RWPE1 (cell line): Measurements from ENCODE around the gene HERC6.
"Not testable (repeated sequence)": the region's sequence is repeated elsewhere in the genome, so short reads cannot be mapped to it uniquely, and the experiment has no call there.

Experiments used
- CTCF ChIA-PET: fragments of 350-600 bp; sonication (Branson Sonifier 250); formaldehyde crosslinking; extraction: SDS; loops from one replicate; lab custom pipeline; 2021; lab: Yijun Ruan, JAX
- POLR2A ChIA-PET: fragments of 400-600 bp; formaldehyde crosslinking; extraction: SDS; loops from one replicate; lab custom pipeline; 2020; ENCODE audit warnings: antibody characterized with exemption; ENCODE audit not compliant: low non-redundant PET; lab: Yijun Ruan, JAX
- DNase-seq: peaks from one replicate; pipeline ENCODE4 v3.0.0; 2012; ENCODE audit warnings: low spot score
- H3K27ac ChIP-seq: fragments of 450-650 bp; 2 replicates; pipeline ENCODE4 v1.5.1; 2017
- TF ChIP-seq, protein P1 (sequence below): fragments of 450-650 bp; conservative IDR thresholded peaks from 2 replicates; pipeline ENCODE4 v1.5.1; 2017; ENCODE audit warnings: low read depth, mild to moderate bottlenecking

The HERC6 gene

DNA sequence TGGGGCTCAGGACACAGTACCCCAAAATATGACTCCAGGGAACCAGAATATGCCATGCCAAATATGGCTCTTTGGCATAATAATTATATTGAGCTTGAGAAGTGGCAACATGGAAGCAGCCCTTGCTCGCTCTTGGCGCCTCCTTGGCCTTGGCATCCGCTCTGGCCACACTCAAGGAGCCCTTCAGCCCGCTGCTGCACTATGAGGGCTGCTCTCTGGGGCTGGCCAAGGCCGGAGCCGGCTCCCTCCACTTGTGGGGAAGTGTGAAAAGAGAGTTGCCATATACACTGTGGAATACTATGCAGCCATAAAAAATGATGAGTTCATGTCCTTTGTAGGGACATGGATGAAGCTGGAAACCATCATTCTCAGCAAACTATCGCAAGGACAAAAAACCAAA, 18.4 kb upstream of the HERC6 start:
- ChIA-PET CTCF (interaction anchor here (0.6 kb wide), 1 partner anchor 456 kb away, joined by 3 read pairs; no protein-coding TSS in a partner anchor), POLR2A (no interaction called here)
- no peak overlapping the region for H3K27ac ChIP-seq
- no peak for DNase-seq
- TF ChIP-seq, protein P1, sequence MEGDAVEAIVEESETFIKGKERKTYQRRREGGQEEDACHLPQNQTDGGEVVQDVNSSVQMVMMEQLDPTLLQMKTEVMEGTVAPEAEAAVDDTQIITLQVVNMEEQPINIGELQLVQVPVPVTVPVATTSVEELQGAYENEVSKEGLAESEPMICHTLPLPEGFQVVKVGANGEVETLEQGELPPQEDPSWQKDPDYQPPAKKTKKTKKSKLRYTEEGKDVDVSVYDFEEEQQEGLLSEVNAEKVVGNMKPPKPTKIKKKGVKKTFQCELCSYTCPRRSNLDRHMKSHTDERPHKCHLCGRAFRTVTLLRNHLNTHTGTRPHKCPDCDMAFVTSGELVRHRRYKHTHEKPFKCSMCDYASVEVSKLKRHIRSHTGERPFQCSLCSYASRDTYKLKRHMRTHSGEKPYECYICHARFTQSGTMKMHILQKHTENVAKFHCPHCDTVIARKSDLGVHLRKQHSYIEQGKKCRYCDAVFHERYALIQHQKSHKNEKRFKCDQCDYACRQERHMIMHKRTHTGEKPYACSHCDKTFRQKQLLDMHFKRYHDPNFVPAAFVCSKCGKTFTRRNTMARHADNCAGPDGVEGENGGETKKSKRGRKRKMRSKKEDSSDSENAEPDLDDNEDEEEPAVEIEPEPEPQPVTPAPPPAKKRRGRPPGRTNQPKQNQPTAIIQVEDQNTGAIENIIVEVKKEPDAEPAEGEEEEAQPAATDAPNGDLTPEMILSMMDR = no peak

DNA sequence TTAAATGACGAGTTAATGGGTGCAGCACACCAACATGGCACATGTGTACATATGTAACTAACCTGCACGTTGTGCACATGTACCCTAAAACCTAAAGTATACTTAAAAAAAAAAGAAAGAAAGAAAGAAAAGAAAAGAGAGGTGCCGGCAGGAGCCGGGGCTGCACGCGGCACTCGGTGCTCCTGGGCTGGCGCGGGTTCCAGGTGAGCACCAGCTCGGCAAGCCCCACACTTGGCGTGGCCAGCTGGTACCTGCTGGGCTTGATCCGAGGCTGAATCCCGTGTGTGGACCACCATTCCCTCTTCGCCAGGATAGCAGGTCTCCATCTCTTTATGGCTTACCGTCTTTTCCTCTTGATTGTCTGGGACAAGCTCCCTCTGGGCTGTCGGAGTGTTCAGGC, 17.9 kb upstream of the HERC6 start:
- ChIA-PET CTCF (interaction anchor here (0.6 kb wide), 1 partner anchor 455 kb away, joined by 3 read pairs; no protein-coding TSS in a partner anchor), POLR2A (no interaction called here)
- no peak overlapping the region for H3K27ac ChIP-seq
- TF ChIP-seq, protein P1 = no peak
- no peak for DNase-seq

DNA sequence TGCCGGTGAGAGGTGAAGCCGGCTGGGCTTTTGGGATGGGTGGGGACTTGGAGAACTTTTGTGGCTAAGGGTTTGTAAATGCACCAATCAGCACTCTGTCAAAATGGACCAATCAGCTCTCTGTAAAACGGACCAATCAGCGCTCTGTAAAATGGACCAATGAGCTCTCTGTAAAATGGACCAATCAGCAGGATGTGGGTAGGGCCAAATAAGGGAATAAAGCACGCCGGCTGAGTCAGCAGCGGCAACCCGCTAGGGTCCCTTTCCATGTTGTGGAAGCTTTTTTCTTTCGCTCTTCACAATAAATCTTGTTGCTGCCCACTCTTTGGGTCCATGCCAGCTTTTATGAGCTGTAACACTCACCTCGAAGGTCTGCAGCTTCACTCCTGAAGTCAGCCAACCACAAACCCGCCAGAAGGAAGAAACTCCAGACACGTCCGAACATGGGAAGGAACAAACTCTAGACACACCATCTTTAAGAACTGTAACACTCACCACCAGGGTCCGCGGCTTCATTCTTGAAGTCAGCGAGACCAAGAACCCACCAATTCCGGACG, 17.4 kb upstream of the HERC6 start:
- CTCF ChIA-PET, H3K27ac ChIP-seq, POLR2A ChIA-PET, DNase-seq: not testable (repeated sequence)

DNA sequence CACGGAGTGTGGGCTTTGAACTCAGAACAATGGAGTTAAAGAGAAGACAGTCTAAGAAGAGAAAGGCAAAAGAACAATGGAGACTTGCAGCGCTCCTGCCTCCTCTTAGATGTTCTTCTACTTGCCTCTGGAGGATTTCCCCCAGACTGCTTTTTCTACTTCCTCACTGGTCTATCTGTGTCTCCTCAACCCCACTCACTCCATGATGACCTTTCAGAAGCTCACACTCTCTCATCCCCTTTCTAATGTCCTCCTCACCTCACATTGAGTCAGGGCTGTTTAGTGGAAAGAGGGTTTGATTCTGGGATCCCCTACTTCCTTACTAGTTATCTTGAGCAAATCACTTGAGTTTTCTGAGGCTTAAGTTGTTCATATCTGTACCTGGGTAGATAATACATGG, 12.2 kb upstream of the HERC6 start:
- TF ChIP-seq, protein P1 = no peak
- CTCF ChIA-PET = interaction anchor here (1.2 kb wide), 1 partner anchor 147 kb away, joined by 4 read pairs; no protein-coding TSS in a partner anchor
- no peak for DNase-seq
- no peak overlapping the region for H3K27ac ChIP-seq
- POLR2A ChIA-PET = no interaction called here

DNA sequence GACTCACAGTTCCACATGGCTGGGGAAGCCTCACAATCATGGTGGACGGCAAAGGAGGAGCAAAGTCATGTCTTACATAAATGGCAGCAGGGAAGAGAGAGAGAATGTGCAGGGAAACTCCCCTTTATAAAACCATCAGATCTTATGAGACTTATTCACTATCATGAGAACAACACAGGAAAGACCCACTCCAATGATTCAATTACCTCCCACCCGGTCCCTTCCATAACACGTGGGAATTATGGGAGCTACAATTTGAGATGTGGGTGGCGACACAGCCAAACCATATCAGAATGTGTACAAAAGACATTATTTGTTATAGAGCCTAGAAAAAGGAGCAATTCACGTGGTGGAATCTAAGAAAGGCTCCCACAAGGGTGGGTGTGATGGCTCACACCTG, 10.8 kb upstream of the HERC6 start:
- TF ChIP-seq, protein P1 = no peak
- no peak overlapping the region for H3K27ac ChIP-seq
- DNase-seq = no peak
- CTCF ChIA-PET = interaction anchor here (0.5 to 0.7 kb wide), 3 partner anchors 375 to 1460 kb away, joined by 3 read pairs; no protein-coding TSS in a partner anchor
- POLR2A ChIA-PET = no interaction called here

DNA sequence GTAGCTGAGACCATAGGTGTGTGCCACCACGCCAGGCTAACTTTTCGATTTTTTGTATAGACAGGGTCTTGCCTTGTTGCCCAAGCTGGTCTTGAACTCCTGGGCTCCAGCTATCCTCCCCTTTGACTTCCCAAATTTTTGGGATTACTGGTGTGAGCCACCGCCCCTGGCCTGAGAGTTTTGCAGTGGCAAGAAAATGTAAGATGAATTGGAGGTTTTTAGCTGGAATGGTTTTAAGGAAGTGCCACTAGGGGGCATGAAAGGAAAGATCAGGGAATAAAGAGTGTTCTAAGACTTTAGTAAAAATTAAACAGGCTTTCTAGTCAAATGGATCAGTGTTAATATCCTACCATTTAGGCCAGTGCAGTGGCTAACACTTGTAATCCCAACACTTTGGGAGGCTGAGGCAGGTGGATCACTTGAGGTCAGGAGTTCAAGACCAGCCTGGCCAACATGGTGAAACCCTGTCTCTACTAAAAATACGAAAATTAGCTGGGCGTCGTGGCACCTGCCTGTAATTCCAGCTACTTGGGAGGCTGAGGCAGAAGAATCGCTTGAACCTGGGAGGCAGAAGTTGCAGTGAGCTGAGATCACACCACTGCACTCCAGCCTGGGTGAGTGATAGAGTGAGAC, 9.4 kb upstream of the HERC6 start:
- CTCF ChIA-PET = interaction anchor here (0.6 to 1.8 kb wide), 4 partner anchors 79 to 89 kb away, joined by 3 to 4 read pairs (median 4); partner anchors contain the start of gene HERC5
- POLR2A ChIA-PET = not testable (repeated sequence)

More for the DNA sequence above, 9.4 kb upstream of the HERC6 start:
- not testable (repeated sequence) for H3K27ac ChIP-seq
- TF ChIP-seq, protein P1 = peak; percentile 48
- DNase-seq = peak; percentile 8
